UCSD-AML1 (cell line): ENCODE data around the gene PNPLA1.

Source experiments
- DNase-seq: peaks from one replicate; lab custom pipeline; 2025; ENCODE audit not compliant: unreplicated experiment; lab: John Stamatoyannopoulos, UW

Gene PNPLA1

DNA sequence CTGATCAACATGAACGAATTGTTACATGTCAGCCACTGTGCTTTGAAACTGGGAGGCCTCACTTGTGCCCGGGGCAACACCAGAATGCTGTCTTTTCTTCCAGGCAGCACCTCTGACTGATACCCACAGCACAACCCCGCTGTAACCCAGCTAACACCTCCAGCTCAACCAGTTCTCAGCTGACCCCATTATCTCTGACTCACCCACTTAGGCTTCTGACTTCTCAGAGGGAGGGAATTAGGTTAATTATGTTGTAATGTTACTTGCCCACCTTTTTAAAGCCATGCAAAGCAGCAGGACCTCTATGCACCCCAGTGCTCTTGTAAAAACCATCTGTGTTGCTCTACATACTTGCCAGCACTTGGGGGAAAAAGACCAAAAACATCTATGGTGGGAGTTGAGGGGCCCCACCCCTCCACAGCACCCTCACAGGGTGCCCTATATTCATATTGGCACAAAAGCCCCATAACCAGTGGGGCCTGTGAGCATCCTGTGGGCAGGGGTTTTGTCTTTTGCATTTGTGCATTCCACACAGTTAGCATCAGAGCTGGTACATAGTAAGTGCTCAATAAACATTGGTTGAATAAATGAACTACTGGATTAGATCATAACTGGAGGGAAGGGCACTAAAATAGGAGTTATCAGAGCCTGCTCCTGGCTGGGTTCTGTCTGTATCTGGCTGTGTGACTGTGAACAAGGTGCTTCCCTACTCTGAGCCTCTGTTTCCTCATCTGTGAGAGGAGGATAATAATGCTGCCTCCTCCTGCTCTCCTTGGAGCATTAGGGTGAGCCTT lies 44.6 kb downstream of the PNPLA1 start:
- DNase-seq = no peak

DNA sequence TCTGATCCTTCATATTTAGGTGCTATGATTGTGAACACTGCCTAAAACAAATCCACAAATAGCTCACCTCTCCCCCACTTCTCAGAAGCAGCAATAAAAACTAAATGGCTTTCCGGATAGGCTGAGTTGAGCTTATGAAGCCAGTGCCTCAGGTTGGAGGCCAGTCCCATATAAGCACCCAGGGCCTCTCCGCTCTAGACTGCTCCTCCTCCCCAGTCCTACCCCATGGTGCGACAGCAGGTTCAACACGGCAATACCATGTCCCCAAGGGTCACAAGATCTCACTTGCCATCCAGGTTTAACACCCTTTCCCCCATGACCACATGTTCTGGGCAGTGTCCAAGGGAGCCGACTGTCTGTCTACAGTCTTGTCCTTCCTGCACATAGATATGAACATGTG lies 46.1 kb downstream of the PNPLA1 start:
- no peak for DNase-seq

DNA sequence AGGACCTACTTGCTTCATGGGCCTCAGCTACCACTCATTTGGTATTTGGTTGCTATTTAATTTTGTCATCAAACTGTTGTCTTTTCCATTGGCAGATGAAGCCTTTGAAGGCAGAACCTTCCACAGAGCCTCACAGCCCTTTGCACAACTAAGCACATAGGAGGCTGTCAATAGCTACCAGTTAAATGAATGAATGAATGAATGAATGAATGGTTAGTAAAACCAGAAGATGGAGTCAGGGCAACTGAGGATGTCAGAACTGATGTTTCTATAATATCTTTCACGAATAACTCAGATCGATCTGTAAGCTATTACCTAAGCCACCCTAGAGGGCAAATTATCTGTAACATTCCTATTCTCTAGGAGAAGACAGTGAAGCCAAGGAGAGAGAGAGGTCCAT lies 47.8 kb downstream of the PNPLA1 start:
- no peak for DNase-seq

DNA sequence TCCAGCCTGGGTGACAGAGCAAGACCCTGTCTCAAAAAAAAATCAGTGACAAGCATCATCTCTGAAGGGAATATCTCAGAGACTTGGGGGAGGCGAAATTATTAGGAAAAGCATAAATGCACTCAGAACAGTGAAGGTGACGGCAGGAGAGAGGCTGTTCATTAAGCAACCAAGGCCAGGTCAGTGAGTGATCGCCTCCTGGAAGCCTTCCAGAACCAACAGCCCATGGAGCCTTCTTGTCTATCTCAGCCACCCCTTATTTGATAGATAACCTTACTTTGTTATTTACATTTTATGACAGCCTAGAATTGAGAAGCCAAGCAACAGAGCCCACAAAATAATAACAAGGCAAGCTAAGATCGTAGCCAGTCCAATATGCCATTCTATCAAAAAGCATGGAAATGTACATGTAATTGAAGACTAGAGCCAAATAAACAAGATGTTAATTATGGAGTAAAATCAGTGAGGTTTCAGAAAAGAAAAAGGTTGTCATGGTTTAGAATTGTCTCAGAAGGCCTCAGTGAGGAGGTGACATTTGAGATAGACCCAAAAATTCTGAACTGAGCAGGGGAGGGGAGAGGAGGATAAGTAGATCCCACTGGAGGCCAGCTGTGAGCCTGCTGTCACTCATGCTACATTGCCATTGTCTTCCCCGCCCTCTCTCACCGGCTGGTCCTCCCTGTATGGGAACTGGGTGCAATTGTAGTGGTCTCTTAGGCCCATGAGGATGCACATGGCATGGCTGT lies 49.0 kb downstream of the PNPLA1 start:
- DNase-seq = no peak

DNA sequence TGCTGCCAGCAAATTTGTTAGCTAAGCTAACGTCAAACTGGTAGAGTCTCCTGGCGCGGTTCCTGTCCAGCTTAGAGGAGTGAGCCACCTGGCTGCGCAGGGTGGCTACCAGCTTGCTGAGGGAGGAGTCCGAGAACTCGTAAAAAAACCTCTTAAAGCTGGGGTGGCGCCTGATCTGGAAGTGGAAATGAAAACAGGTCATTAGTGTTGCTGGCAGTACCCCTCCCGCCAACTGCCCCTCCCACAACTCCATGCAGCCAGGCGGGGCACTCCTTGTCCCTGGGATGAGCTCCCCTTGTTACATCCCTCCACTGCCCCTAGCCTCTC lies 49.5 kb downstream of the PNPLA1 start:
- no peak for DNase-seq

DNA sequence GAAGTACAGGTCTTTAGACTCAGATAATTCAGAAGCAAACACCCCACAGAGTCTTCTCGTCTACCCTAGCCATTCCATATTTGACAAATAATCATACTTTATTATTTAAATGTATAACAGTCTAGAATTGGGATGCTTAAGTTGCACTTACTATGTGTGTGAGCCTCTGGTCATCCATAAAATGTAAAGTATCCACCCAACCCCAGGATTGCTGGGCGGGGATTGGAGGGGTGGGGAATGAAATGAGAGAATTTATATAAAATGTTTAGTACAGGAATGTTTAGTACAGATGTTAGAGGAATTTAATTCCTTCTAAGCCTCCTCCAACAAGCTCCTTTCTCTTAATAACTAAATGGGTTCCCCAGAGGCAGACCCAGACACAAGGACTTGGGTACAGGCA lies 50.0 kb downstream of the PNPLA1 start:
- DNase-seq = no peak

DNA sequence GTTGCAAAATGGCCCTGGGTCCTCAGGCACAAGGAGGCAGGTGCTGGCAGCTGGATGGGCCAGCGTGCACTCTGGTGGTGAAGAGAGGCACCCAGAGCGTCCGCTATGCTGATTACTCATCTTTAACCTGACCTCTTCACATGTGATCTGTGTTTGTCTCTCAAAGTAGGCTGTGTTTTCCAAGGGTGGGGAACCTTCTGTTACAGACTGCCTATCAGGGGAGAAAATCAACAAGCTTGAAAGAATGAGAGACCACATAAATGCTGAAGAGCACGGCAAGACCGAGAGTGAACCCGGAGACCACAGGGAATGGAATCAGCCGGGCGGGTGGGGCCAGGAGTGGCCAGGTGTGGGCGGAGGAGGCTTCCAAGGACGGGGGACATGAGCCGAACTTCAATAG lies 50.6 kb downstream of the PNPLA1 start:
- DNase-seq = no peak

DNA sequence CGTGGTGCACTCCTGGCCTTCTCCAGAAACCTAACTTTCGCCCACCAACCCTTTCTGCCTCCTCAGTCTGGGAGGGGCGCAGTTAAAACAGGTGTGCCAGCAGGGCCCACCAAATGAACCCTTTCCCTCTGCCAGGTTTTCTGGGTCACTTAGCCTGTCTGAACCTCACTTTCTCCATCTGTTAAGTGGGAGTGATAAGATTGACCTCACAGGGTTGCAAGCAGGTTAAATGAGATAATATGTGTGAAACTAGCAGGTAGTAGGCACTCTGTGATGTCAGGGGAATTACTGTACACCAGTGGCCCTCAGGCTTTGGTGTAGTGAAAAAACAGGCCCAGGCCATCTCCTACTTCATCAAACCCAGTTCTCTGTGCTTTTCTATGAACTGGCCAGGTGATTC lies 52.7 kb downstream of the PNPLA1 start:
- DNase-seq = no peak

DNA sequence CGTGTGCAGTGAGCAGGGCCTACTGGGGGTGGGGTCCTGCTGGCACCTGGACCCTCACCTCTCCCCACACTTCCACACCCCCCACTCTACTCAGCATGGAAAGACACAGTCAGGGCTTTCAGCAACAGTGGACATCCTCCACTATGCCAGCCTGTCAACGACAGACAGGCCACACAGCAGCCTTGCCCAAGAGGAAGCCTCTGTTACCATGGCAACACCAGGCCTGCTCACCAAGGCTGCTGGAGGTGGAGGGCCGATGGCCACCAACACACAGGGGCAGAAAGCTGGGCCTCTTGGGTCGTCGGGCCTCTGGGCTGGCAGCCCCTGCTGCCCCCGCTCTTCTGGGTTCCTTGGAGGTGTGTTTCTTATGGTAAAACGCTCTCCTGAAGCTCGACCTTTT lies 53.2 kb downstream of the PNPLA1 start:
- DNase-seq = no peak

DNA sequence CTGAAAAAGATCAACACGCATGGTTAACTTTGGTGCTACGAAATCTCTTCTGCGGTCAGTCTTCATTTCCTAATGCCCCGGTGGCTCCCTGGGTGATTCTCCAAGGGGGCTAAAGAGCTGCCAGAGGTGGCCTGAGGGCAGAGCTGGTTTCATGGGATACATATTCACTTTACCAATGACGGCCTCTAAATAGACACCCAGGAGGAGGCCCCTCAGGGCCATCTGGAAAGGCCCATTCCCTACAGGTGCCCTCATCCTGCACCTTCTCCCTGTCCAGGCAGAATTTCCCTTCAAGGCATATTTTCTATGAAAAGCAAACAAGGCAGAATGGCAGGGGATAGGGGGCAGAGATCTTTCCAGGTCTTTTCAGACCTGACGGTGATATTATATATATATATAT lies 54.3 kb downstream of the PNPLA1 start:
- DNase-seq = no peak

DNA sequence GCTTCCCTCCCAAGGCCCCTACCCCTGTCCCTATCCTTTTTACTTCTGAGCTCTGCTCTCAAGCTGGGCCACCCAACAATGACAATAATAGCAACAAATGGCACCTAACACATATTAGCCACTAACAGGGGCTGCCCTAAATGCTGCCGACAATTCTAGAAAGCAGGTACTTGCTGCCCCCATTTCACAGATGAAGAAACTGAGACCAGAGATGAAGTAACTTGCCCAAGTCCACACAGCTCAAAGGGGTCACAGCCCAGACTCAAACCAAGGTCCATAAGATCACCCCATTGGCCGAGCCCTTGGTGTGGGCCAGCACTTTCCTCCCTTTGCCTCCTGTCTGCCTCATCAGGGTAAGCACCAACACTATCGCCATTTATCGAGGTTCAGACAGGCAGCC lies 54.9 kb downstream of the PNPLA1 start:
- DNase-seq = no peak

DNA sequence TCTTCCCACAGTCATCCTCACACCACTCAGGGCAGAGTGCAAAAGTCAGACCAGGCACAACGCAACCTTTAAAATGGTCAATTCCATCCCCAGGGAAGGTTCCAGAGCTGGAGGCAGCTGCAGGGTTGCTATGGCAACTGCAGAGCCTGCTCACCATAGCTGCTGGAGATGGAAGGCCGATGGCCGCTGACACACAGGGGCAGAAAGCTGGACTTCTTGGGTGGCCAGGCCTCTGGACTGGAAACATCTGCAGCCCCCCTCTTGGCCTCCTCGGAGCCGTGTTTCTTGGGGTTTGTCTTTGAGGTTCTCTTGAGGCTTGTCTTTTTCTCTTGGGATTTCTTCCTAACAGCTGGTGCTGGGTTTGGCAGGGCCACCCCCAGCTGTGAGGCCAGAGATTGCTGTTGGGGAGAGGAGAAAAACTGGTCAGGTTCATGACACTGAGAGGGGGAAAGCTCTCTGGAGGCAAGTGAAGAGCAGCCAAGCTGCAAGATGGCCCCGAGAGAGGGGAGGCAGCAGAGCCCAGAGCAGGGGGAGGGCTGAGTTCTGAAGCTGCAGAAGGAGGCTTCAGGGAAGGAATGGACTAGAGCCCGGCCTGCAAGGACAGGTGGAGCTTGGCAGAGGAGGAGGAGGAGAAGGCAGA lies 56.6 kb downstream of the PNPLA1 start:
- no peak for DNase-seq

DNA sequence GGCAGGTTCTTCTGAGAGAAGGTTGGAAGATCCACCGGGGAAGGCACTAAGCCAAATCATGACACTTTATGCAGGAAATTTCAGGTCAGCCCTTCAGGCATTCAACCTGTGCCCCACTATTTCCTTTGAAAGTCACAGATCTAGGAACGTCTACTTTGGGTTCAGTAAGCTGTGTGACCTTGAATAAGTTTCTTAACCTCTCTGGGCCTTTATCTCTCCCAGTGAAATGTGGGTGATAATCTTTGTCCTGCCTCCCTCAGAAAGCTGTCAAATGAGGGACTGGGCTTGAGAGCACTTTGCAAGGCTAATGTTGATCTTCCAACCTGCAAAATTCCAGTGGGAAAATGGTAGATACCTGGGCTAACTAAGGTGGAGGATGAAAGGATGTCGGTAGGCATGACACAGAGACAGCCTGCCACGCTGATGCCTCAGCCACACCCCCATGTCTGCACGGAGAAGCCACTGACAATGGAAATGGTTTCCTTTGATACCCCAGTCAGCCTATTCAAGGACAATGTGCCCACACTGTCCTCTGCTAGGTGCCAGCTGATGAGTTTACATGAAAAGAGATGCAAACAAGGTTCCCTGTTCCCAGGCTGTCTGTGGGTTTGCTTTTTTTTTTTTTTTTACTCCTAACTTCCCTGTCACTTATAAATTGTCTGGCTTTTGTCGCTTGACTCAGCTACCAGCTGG lies 57.5 kb downstream of the PNPLA1 start:
- DNase-seq = no peak

DNA sequence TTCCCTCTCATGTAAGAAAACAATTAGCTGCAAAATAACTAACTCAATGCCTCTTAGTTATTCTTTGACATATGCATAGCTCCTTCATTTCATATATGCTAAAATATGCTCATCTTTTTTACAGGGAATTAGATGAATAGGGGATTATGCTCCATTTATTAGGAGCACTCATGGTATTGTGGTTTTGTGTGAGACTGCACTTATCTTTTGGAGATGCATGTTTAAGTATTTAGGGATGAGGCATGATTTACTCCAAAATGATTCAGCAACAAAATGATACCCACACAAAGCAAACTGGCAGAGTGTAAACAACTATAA lies 58.0 kb downstream of the PNPLA1 start:
- no peak for DNase-seq

DNA sequence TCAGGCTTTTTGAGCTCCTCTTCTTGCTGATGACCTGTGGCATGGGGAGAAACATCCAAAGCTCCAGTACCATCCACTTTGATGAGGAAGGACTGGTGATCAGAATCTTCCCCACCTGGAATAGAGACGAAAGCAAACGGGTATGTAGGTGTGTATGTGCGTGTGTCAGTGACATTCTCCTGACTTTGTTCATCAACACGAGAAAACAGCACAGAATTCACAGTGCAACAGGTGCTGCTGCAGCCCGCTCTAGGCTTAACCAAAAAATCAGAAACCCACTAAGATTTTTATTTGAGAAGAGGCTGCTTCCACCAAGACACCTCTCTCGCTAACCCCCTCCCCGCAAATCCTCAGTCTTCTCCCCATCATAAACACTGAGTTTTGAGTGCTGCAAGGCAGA lies 58.7 kb downstream of the PNPLA1 start:
- DNase-seq = no peak

DNA sequence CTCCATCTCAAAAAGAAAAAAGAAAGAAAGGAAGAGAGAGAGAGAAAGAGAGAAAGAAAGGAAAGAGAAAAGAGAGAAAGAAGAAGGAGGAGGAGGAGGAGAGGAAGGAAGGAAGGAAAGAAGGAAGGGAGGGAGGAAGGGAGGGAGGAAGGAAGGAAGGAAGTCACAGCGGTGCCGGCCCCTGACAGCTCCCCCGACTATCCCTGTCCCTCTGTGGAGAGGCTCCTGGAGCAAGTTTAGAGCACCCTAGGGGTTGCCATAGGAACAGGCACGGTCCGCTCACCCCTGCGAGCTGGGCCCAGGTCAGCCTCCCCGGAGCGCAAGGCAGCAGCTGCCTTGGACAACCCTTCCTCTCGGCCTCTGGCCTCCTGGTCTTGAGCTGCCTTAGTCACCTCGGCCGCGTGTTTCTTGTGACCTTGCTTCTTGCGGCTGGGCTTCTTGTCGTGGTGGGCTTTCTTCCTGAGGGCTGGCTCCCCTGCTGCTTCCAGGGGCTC lies 60.0 kb downstream of the PNPLA1 start:
- DNase-seq = no peak

DNA sequence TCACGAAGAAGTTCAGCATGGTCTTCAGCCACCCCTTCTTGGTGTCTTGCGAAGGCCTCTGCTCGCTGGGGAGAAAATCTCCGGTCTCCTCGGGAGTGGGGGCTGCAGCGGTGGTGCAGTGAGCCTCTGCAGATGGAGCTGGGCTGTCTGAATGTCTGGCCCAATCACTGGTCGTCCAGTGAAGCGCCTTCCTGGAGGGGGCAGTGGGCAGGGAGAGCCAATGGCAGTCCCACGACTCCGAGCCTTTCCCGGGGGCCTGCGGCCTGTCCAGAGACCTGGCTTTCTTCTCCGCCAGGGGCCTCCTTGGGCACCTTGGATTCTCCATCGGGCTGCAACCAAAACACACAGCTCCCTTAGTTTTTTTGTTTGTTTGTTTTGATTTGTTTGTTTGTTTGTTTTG lies 60.5 kb downstream of the PNPLA1 start:
- no peak for DNase-seq

DNA sequence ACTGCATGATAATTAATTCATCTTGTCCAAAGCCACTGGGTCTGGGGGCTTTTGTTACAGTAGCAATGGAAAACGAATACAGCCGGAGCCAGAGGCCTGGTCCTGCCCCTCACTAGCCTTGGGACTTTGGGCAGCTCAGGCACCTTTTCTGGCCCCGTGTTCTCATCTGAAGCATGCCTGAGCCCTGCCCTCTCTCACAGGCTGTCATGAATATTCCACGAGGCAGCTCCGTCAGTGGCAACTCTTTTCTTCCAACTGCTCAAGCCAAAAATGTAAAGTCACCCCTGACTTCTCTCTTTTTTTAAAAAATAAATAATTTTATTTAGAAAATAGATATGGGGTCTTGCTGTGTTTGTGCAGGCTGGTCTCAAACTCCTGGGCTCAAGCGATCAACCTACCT lies 61.5 kb downstream of the PNPLA1 start:
- DNase-seq = no peak

DNA sequence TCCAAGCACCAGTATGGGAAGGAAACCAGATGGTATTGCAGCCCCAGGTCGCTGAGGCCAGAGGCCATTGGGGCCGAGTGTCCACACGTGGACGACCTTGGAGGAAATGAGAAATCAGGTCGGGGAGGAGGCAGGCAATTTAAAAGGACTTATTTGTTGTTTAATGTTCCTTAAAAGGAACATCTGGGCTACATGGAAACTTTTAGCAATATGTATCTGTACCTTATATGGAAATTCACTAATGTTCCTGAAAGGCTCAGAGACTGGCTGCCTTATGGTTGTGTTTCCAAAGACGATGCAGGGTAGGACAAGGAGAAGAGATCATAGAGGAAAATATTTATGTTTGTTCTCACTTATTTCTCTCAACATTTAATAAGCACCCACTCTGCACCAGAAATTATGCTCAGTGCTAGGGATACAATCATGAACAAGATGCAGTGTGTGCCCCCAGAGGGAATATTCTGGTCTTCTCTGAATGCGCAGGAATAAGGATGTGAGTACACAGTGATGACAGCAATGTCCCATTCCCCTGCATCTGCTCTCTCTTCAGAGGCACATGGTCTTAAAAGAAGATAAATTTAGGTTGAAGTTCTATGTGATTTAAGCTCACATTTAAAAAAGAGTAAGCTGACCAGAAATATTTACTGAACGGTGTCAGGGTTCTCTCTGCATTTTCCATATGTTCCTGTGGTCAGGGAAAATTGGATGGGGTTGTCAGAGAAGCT lies 63.5 kb downstream of the PNPLA1 start:
- no peak for DNase-seq

DNA sequence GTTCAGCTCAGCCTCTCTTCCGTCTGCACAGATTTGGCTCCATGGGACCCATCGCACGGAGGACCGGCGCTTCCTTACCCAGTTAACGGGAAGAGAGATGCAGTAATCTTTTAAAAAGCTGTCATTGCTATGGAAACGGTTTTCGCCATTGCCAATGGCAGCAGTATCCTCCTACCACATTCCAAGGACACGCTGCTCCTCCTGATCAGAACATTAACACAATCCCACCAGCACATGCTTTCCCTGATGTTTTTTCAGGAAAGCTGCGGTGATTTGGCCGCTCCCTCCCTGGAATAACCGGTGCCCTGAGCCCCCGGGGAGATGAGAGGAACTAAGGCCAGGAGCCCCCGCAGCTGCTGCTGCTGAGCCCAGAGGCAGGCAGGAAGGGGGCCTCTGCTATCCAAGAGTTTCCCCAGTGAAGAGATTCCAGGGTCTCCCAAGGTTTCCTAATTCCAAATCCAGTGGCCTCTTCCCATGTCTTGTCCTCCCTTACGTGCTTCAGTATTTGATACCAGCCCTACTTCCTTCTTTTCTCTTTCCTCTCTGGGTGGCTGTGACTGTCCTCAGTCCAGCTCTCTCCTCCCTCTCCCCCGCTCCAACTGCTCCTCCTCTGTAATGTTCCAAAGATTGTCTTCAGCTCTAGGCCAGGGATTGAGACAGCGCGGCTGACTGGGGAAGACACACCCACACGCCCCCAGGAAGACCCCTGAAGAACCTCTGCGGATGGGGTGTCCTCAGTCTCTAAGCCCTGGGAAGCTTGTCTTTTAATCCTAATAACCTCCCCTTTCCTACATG lies 64.3 kb downstream of the PNPLA1 start:
- DNase-seq = no peak
